Glomerular visceral epithelial cell (primary cell): ENCODE data around the gene ATRX.
"Not testable (repeated sequence)": the region's sequence is repeated elsewhere in the genome, so short reads cannot be mapped to it uniquely, and the experiment has no call there.

Experiments
- DNase-seq: peaks from one replicate; pipeline ENCODE4 v3.0.0-alpha.2; 2016; ENCODE audit errors: extremely low spot score

ATRX gene, protein sequence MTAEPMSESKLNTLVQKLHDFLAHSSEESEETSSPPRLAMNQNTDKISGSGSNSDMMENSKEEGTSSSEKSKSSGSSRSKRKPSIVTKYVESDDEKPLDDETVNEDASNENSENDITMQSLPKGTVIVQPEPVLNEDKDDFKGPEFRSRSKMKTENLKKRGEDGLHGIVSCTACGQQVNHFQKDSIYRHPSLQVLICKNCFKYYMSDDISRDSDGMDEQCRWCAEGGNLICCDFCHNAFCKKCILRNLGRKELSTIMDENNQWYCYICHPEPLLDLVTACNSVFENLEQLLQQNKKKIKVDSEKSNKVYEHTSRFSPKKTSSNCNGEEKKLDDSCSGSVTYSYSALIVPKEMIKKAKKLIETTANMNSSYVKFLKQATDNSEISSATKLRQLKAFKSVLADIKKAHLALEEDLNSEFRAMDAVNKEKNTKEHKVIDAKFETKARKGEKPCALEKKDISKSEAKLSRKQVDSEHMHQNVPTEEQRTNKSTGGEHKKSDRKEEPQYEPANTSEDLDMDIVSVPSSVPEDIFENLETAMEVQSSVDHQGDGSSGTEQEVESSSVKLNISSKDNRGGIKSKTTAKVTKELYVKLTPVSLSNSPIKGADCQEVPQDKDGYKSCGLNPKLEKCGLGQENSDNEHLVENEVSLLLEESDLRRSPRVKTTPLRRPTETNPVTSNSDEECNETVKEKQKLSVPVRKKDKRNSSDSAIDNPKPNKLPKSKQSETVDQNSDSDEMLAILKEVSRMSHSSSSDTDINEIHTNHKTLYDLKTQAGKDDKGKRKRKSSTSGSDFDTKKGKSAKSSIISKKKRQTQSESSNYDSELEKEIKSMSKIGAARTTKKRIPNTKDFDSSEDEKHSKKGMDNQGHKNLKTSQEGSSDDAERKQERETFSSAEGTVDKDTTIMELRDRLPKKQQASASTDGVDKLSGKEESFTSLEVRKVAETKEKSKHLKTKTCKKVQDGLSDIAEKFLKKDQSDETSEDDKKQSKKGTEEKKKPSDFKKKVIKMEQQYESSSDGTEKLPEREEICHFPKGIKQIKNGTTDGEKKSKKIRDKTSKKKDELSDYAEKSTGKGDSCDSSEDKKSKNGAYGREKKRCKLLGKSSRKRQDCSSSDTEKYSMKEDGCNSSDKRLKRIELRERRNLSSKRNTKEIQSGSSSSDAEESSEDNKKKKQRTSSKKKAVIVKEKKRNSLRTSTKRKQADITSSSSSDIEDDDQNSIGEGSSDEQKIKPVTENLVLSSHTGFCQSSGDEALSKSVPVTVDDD (N-terminal part only)

DNA sequence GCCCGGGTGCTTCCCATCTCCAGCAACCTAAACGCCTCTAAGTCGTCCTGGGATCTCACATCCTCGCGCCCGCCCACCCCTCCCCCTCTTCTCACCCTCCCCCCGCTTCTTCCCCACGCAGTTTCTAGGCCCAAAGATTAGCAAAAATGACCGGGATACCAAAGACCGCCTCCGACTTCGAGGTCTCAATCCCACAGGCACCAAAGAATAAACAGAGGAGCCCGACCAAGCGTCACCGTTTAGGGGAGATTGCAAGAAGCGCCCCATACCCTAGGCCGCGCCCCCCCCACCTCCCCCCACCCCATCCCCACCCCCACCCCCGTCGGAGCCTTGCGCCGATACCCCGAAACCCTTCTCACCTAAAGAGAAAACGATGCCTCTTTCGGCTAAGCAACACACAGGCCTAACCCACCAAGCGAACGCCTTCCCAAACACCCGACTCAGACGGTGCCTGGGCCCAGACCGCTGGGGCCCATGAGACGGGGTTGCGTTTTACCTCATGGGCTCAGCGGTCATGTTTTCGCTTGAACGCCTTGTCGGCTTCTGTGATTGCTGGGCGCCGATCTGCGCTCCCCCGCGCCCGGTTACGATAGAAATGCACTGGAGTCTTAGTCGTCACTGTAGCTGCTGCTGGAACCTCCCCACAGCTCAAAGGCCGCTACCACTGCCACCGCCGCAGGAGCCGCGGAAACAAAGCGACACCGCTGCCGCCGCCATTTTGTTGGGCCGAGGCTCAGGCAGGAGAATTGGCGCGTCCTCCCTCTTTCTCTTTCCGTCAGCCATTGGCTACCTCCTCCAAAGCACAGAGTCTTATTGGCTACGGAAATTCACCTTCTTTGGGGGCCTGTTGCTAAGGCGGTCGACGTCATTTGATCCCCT is at the start of gene ATRX:
ATRX (minus strand) TSS at position 731 of the 879 bp plus-strand sequence; CDS start at position 516, 215 bp downstream.
- DNase-seq = peak; percentile 78

DNA sequence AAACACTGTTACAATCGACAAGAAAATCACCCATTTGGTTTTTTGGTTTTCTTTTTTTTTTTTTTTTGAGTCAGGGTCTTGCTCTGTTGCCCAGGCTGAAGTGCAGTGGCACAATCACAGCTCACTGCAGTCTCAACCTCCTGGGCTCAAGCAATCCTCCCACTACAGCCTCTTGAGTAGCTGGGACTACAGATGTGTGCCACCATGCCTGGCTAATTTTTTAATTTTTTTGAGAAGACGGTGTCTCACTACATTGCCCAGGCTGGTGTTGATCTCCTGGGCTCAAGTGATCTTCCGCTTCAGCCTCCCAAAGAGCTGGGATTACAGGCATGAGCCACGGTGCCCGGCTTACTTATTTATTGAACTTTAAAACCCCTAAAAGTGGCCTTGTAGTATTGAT is 45.5 kb upstream of the ATRX start:
- not testable (repeated sequence) for DNase-seq

DNA sequence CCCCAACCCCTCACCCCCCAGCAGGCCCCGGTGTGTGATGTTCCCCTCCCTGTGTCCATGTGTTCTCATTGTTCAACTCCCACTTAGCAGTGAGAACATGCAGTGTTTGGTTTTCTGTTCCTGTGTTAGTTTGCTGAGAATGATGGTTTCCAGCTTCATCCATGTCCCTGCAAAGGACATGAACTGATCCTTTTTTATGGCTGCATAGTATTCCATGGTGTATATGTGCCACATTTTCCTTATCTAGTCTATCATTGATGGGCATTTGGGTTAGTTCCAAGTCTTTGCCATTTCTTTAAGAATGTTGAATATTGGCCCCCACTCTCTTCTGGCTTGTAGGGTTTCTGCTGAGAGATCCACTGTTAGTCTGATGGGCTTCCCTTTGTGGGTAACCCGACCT is 36.0 kb upstream of the ATRX start:
- DNase-seq = not testable (repeated sequence)

DNA sequence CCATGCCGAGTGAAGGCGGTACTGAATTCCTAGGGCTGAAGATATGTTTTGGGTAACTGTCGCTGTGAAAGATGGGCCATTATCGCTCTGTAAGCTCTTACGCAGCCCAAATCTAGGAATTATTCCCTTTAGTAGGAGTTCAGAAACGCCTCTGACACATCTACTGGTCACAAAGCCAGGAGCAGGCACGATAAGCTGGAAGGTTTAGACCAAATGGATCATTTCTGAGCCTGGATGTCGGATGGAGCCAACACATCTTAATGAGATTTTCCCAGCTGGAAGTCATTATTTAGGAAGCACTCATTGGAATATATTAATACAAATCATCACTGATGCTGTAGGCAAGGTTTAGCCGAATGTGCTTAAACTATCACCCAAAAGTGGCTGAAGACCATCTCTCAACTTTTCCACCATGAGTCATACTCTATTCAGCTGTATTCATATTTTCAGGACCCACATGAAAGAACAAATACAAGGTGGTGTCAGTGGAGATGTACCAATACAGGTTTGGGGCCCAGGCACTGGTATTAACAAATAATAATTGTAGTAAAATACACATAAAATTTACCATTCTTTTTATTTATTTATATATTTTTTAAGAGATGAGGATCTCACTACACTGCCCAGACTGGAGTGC is 34.2 kb upstream of the ATRX start:
- no peak for DNase-seq

DNA sequence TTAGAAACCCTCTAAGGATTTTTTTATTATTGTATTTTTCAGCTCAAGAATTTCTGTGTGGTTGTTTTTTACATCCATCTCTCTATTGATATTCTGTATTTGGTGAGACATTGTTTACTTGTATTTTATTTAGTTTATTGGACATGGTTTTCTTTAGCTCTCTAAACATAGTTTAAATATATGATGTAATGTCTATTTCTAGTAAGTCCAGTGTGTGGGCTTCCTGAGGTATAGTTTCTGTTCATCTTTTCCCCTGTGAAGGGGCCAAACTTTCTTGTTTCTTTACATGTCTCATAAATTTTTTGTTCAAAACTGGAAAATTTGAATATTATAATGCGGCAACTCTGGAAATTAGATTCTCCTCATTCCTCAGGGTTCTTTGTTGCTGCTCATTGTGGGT is 28.2 kb upstream of the ATRX start:
- DNase-seq = no peak

DNA sequence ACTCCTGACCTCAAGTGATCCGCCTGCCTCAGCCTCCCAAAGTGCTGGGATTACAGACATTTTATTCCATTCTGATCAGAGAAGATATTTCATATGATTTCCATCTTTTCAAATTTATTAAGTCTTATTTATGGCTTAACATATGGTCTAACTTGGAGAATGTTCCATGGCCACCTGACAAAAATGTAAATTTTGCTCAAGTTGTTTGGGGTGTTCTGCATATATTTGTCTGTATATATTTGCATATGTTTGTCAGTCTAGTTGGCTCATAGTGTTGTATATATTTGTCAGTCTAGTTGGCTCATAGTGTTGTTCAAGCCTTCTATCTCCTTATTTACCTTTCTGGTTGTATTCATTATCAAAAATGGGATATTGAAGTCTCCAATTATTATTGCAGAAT is 16.2 kb upstream of the ATRX start:
- no peak for DNase-seq

DNA sequence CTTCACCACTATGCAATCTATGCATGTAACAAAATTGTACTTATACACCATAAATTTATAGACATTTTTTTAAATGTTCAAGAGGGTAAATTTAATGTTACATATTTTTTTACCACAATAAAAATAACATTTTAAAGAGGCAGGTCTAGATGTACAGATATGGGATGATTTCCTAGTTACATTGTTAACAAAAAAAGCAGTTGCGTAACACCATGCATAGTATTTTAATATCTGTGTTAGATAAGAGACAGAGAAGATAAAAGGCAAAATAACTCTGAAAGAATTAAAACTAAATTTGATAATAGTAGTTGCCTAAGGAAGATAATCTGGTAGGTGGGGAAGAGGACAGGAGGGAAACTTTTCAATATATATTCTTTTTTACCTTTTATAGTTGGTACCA is 9.1 kb upstream of the ATRX start:
- no peak for DNase-seq

DNA sequence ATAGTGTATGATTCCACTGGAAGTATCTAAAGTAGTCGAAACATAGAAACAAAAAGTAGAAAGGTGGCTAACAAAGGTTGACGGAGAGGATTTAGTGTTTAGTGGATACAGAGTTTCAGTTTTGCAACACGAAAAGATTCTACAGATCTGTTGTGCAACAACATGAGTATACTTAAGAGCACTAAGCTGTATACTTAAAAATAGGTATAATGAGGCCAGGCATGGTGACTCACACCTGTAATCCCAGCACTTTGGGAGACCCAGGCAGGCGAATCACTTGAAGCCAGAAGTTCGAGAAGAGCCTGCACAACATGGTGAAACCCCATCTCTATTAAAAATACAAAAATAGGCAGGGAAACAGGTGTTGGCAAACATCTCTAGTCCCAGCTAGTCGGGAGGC is 7.9 kb upstream of the ATRX start:
- no peak for DNase-seq

DNA sequence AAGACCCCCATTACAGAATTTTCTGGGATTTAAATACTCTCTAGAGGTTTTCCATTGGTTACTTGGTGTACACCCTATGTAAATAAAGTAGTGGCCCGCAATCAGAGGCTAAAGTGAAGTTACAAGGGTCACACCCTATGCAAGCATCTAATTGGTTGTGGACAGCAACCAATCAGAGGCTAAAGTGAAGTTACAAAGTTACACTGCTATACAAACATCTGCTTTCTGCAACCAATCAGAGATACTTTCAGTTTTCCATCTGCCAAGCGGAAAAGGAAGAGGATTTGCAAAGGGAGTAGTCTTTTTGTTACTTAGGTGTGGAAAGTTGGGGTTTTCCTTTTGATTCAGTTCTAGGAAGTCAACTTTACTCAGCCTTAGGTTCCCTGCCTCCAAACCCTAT is 2.0 kb upstream of the ATRX start:
- peak; percentile 25 for DNase-seq

DNA sequence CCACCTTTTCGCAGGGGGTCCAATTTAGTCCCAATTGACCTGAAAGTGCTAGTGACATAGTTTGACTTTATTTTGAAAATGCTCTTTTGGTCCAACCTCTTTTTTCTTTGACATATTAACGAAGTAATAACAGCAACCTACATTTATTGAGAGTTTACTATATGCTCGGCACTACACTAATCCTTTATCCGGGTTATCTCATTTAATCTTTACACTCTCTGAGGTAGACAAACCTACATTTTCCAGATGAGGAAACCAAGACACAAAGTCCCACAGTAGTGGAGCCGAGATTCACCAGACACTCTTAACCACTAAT is 307 bp upstream of the ATRX start:
- no peak for DNase-seq

DNA sequence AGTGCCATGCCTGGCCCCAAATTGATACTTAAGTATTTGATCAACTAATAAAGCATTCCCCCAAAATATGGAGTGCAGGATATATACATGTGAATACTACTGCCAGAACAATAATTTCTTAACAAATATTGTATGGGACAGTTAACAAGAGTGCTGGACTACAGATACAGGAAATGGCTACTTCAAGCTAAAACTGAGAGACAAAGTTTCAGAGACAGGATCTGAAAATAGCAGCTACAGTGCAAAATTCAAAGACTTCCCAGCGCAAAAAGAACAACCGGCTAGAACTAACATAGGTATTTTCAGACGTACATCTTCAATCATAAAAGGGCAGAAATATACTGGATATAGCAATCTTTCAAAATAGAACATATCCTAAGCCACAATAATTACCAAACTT is 6.3 kb downstream of the ATRX start:
- no peak for DNase-seq

DNA sequence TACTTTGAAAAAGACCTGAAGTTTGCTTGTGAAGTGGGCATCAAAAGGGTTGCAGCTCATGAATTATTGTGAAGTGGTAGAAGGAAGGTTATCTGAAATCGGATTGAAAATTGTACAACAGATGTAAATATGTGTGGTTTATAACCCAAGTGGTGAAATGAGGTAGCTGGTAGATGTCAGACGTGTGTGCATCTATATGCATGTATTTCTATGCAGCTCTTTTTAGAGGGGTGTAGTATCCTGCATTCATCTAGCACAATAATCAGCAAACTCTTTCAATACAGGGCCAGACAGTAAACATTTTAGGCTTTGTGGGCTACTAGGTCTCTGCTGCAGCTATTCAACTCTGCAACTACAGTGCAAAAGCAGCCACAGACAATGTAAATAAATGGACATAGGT is 9.4 kb downstream of the ATRX start:
- no peak for DNase-seq

DNA sequence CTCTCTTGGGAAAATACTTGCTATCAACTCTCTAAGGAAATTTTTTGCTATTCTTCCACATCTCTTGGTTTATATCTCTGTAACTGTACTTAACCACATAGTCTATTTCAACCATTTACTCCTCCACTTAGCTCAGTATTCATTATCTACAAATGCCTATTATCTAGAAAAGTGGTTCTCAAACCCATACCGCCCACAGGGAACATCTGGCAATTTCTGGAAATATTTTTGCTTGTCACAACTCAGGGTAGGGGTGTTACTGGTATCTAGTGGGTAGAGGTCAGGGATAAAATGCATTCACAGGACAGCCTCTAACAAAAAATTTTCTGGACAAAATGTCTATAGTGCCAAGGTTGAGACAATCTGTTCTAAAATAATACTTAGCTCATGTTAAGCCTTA is 14.4 kb downstream of the ATRX start:
- no peak for DNase-seq

DNA sequence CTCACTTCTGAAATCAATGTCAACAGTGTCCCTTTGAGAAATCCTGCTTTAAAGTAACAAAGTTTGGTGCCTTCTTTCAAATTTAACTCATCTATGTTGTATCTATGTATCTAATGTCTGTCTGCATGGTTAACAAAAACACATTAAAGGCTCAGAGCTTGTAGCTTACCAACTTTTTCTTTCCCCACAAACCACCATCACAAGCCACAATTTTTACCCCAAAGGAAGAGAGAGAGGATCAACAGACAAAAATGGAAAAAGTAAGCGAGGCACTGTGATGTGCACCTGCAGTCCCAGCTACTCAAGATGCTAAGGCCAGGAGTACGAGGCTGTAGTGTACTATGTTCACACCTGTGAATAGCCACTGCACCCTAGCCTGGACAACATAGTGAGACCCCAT is 17.2 kb downstream of the ATRX start:
- DNase-seq = no peak

DNA sequence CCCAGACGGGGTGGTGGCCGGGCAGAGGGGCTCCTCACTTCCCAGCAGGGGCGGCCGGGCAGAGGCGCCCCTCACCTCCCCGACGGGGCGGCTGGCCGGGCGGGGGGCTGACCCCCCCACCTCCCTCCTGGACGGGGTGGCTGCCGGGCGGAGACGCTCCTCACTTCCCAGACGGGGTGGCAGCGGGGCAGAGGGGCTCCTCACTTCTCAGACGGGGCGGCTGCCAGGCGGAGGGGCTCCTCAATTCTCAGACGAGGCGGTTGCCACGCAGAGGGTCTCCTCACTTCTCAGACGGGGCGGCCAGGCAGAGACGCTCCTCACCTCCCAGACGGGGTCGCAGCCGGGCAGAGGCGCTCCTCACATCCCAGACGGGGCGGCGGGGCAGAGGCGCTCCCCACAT is 19.8 kb downstream of the ATRX start:
- DNase-seq = not testable (repeated sequence)

DNA sequence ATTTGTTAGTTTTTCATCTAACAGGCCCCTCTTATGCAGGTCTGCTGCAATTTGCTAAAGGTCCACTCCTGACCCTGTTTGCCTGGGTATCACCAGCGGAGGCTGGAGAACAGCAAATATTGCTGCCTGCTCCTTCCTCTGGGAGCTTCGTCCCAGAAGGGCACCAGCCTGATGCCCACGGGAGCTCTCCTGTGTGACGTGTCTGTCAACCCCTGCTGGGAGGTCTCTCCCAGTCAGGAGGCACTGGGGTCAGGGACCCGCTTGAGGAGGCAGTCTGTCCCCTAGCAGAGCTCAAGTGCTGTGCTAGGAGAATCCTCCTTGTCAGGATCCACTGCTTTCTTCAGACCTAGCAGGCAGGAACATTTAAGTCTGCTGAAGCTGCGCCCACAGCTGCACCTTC is 30.5 kb downstream of the ATRX start:
- DNase-seq = no peak

DNA sequence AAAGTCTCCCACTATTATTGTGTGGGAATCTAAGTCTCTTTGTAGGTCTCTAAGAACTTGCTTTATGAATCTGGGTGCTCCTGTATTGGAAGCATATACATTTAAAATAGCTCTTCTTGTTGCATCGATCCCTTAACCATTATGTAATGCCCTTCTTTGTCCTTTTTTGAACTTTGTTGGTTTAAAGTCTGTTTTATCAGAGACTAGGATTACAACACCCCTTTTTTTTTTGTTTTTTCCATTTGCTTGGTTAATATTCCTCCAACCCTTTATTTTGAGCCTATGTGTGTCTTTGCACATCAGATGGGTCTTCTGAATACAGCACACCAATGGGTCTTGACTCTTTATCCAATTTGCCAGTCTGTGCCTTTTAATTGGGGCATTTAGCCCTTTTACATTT is 32.1 kb downstream of the ATRX start:
- not testable (repeated sequence) for DNase-seq

DNA sequence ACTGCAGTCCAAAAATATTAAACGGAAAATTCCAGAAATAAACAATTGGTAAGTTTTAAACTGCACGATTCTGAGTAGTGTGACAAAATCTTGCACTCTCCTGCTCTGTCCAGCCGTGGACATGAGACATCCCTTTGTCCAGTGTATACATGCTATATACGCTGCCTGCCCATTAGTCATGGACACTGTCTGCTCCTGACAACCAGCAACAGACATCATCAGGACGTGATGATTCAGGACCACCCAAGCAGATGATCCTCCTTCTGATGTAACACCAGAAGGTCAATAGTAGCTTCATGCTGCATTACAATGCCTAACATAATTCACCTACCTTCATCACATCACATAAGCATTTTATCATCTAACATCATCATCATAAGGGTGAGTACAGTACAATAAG is 36.3 kb downstream of the ATRX start:
- peak; percentile 66 for DNase-seq

DNA sequence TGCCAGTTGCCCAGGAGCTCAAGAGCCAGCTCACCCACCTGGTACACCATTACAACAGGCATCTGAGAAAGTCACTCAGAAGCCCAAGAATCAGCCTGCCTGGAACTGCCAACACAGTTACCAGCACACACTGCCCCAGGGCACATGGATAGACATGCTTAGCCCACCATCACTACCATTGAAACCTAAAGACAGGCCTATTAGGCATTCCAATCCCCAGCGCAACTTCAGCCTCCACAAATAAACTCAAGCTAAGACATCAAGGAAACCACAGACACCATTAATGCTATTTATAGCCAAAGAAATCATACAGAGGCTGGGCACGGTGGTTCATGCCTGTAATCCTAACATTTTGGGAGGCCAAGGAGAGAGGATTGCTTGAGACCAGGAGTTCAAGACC is 42.3 kb downstream of the ATRX start:
- DNase-seq = no peak

DNA sequence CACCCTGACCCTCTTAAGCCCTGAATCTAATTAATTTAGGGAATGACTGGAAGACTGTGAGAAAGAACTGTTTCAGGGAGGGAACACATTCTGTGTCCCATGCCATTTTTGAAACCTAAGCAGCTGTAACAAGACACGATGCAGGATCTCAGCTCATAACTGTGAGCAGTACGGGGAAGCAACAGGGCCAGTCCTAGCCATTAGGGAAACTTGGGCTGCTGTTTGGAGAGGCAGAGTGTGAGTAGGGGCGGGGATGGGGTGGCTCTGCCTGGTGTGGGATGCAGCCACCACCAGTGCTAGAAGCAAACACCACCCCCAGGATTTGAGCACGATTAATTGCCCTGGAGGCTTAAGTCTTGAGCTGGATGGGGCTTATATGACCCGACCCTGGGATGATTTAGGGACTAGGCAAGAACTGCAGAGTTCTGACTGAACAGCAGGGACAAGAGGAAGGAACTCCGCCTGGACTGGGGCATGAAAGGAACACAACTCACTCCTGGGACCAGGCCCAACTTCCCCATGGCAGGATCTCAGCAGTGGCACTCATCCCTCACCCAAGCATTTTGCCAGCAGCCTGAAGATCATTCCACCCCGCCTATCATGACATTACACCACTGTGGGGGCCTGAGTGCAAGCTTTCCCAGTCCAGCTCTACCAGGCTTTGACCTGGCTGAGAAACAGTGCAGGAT is 43.1 kb downstream of the ATRX start:
- no peak for DNase-seq
